Neural progenitor cell (in vitro differentiated cells): ENCODE measurements around the gene AP1B1. TPM values are rescaled to one million over a fixed set of nuclear protein-coding genes. Genes with fewer than 3 reads are reported as not detected.
A peak's percentile ranks its signal among the peaks of the same experiment; 100 is the strongest.
"Not testable (repeated sequence)": the region's sequence is repeated elsewhere in the genome, so short reads cannot be mapped to it uniquely, and the experiment has no call there.

Source experiments
- DNase-seq: peaks from one replicate; pipeline ENCODE4 v3.0.0-alpha.2; 2016; ENCODE audit warnings: low spot score
- H2AFZ ChIP-seq: fragments of 200-600 bp; sonication (generic); replicated peaks from 2 replicates; pipeline ENCODE4 v1.6.1; 2016; ENCODE audit warnings: antibody characterized with exemption
- H3F3A ChIP-seq: fragments of 200-600 bp; sonication (generic); 2 replicates; pipeline ENCODE4 v1.6.1; 2016; ENCODE audit warnings: antibody characterized with exemption, low read depth
- H3K27ac ChIP-seq: fragments of 200-600 bp; sonication (generic); 2 replicates; pipeline ENCODE4 v1.5.1; 2016; ENCODE audit warnings: mild to moderate bottlenecking
- H3K27me3 ChIP-seq: fragments of 200-600 bp; sonication (generic); 2 replicates; pipeline ENCODE4 v1.6.1; 2016; ENCODE audit warnings: mild to moderate bottlenecking, moderate library complexity
- H3K36me3 ChIP-seq: fragments of 200-600 bp; sonication (generic); 2 replicates; pipeline ENCODE4 v1.5.1; 2016
- H3K4me1 ChIP-seq: fragments of 200-600 bp; sonication (generic); 2 replicates; pipeline ENCODE4 v1.6.1; 2016; ENCODE audit warnings: mixed run types
- H3K4me2 ChIP-seq: fragments of 200-600 bp; sonication (generic); 2 replicates; pipeline ENCODE4 v1.6.1; 2016
- H3K4me3 ChIP-seq: fragments of 200-600 bp; sonication (generic); 2 replicates; pipeline ENCODE4 v1.5.1; 2016
- H3K79me2 ChIP-seq: fragments of 200-600 bp; sonication (generic); 2 replicates; pipeline ENCODE4 v1.6.1; 2016; ENCODE audit warnings: low read depth
- H3K9ac ChIP-seq: fragments of 200-600 bp; sonication (generic); 2 replicates; pipeline ENCODE4 v1.6.1; 2016
- H3K9me3 ChIP-seq: fragments of 200-600 bp; sonication (generic); 2 replicates; pipeline ENCODE4 v1.5.1; 2016; ENCODE audit warnings: low read depth
- H4K20me1 ChIP-seq: fragments of 200-600 bp; sonication (generic); 2 replicates; pipeline ENCODE4 v1.6.1; 2016; ENCODE audit warnings: low read depth
- H3K27ac Mint-ChIP-seq: 3 replicates; pipeline ENCODE4 v1.8.0; 2021; ENCODE audit warnings: mixed read lengths
- H3K27me3 Mint-ChIP-seq: 2 replicates; pipeline ENCODE4 v1.8.0; 2022; ENCODE audit warnings: low read depth, mild to moderate bottlenecking, inconsistent platforms, moderate library complexity, mixed read lengths; ENCODE audit not compliant: insufficient read depth
- H3K36me3 Mint-ChIP-seq: 3 replicates; pipeline ENCODE4 v1.8.0; 2021; ENCODE audit warnings: mixed read lengths
- H3K4me1 Mint-ChIP-seq: 3 replicates; pipeline ENCODE4 v1.8.0; 2021; ENCODE audit warnings: mixed read lengths
- H3K4me3 Mint-ChIP-seq: 3 replicates; pipeline ENCODE4 v1.8.0; 2021; ENCODE audit warnings: mild to moderate bottlenecking, moderate library complexity, mixed read lengths
- H3K9me3 Mint-ChIP-seq: 3 replicates; pipeline ENCODE4 v1.8.0; 2020; ENCODE audit warnings: mixed read lengths
- CTCF ChIP-seq: fragments of 200-600 bp; sonication (generic); IDR thresholded peaks from 2 replicates; pipeline ENCODE4 v1.5.1; 2017; ENCODE audit warnings: antibody characterized with exemption, mild to moderate bottlenecking
- EZH2 ChIP-seq: fragments of 200-600 bp; sonication (generic); IDR thresholded peaks from 2 replicates; pipeline ENCODE4 v1.6.1; 2017; ENCODE audit warnings: antibody characterized with exemption, mild to moderate bottlenecking, moderate library complexity
- EZH2phosphoT487 ChIP-seq: fragments of 200-600 bp; sonication (generic); IDR thresholded peaks from 2 replicates; pipeline ENCODE4 v1.6.1; 2017; ENCODE audit warnings: antibody characterized with exemption
- total RNA-seq: library from RNA; depleted of rRNA; stranded (reverse); fragments of >200 nt; gene quantifications from 2 replicates; pipeline ENCODE4 v1.2.3, GENCODE V29; 2015; ENCODE audit warnings: low replicate concordance

Gene AP1B1
- total RNA-seq, 1 donor from 2014 or later: 34.7 TPM

GRCh38 chr22:29346659-29347058 lies 41.7 kb downstream of the AP1B1 start:
- H3K4me2 ChIP-seq: peak overlapping the region; percentile 22
- peaks cover 7% of the 10 kb centered on the region for H3K27me3 Mint-ChIP-seq
- peaks cover 13% of the 10 kb centered on the region for H3K4me1 Mint-ChIP-seq
- TF ChIP-seq EZH2phosphoT487 (no peak), CTCF (no peak), EZH2 (no peak)
- no peaks in the 10 kb centered on the region for H3K27me3 ChIP-seq
- H3K4me3 ChIP-seq: no peak overlapping the region
- no peak overlapping the region for H2AFZ ChIP-seq
- peak overlapping the region; percentile 32 for H3K9ac ChIP-seq
- no peak overlapping the region for H3K27ac Mint-ChIP-seq
- no peaks in the 10 kb centered on the region for H3K79me2 ChIP-seq
- no peaks in the 10 kb centered on the region for H3K36me3 ChIP-seq
- no peaks in the 10 kb centered on the region for H3K9me3 Mint-ChIP-seq
- H3K27ac ChIP-seq: no peak overlapping the region
- peaks cover 9% of the 10 kb centered on the region for H4K20me1 ChIP-seq
- H3K36me3 Mint-ChIP-seq: peaks cover 22% of the 10 kb centered on the region
- H3K4me1 ChIP-seq: peaks cover 6% of the 10 kb centered on the region
- no peaks in the 10 kb centered on the region for H3K9me3 ChIP-seq
- DNase-seq: no peak
- H3F3A ChIP-seq: no peaks in the 10 kb centered on the region
- no peak overlapping the region for H3K4me3 Mint-ChIP-seq

- Histone ChIP-seq H3F3A (no peaks in the 10 kb centered on the region), H3K4me2 (no peak overlapping the region), H3K4me3 (no peak overlapping the region), H3K79me2 (no peaks in the 10 kb centered on the region), H3K36me3 (no peaks in the 10 kb centered on the region), H3K9ac (peak overlapping the region; percentile 32), H3K27ac (peak overlapping the region; percentile 13), H4K20me1 (peaks cover 9% of the 10 kb centered on the region), H3K9me3 (no peaks in the 10 kb centered on the region), H3K27me3 (no peaks in the 10 kb centered on the region), H3K4me1 (peaks cover 6% of the 10 kb centered on the region), H2AFZ (no peak overlapping the region)
- H3K4me1 Mint-ChIP-seq: peaks cover 13% of the 10 kb centered on the region
- no peak overlapping the region for H3K4me3 Mint-ChIP-seq
- H3K27ac Mint-ChIP-seq: no peak overlapping the region
- no peaks in the 10 kb centered on the region for H3K9me3 Mint-ChIP-seq
- no peak for DNase-seq
- TF ChIP-seq EZH2phosphoT487: no peak
- no peak for TF ChIP-seq CTCF
- TF ChIP-seq EZH2: no peak
- H3K27me3 Mint-ChIP-seq: peaks cover 7% of the 10 kb centered on the region
- H3K36me3 Mint-ChIP-seq: peaks cover 18% of the 10 kb centered on the region
These were observed 42.4 kb downstream of the AP1B1 start for GRCh38 chr22:29345932-29346331.

GRCh38 chr22:29344889-29345288 lies 43.5 kb downstream of the AP1B1 start:
- H3K4me3 Mint-ChIP-seq, H3K79me2 ChIP-seq, H3K9me3 Mint-ChIP-seq, H3K27me3 ChIP-seq, H3K4me3 ChIP-seq, H3K36me3 ChIP-seq, H3K9me3 ChIP-seq, H3F3A ChIP-seq, H2AFZ ChIP-seq, H3K27me3 Mint-ChIP-seq, H3K4me2 ChIP-seq, H3K9ac ChIP-seq, H3K4me1 ChIP-seq, H3K27ac ChIP-seq, H4K20me1 ChIP-seq, DNase-seq, H3K27ac Mint-ChIP-seq: not testable (repeated sequence)
- H3K36me3 Mint-ChIP-seq: peaks cover 16% of the 10 kb centered on the region
- H3K4me1 Mint-ChIP-seq: peaks cover 13% of the 10 kb centered on the region

GRCh38 chr22:29344137-29344536 lies 44.2 kb downstream of the AP1B1 start:
- H3K4me2 ChIP-seq: no peak overlapping the region
- H3K9me3 Mint-ChIP-seq: no peaks in the 10 kb centered on the region
- H3K4me1 ChIP-seq: peaks cover 6% of the 10 kb centered on the region
- peaks cover 21% of the 10 kb centered on the region for H3K36me3 Mint-ChIP-seq
- H4K20me1 ChIP-seq: peaks cover 9% of the 10 kb centered on the region
- H3K27me3 Mint-ChIP-seq: peaks cover 7% of the 10 kb centered on the region
- H3K4me1 Mint-ChIP-seq: peaks cover 13% of the 10 kb centered on the region
- H3K9ac ChIP-seq: no peak overlapping the region
- H3K79me2 ChIP-seq: no peaks in the 10 kb centered on the region
- no peak overlapping the region for H2AFZ ChIP-seq
- no peak for DNase-seq
- no peak overlapping the region for H3K4me3 Mint-ChIP-seq
- H3F3A ChIP-seq: no peaks in the 10 kb centered on the region
- no peaks in the 10 kb centered on the region for H3K27me3 ChIP-seq
- no peaks in the 10 kb centered on the region for H3K9me3 ChIP-seq
- TF ChIP-seq EZH2phosphoT487: no peak
- no peak for TF ChIP-seq CTCF
- no peak for TF ChIP-seq EZH2
- H3K27ac ChIP-seq: no peak overlapping the region
- H3K36me3 ChIP-seq: no peaks in the 10 kb centered on the region
- no peak overlapping the region for H3K4me3 ChIP-seq
- H3K27ac Mint-ChIP-seq: peak overlapping the region; percentile 5
